HG02571 (cell line): ENCODE results near the gene PHACTR3.

ENCODE experiments used
- ATAC-seq: cut with Tn5 transposase; IDR thresholded peaks from one replicate; pipeline ENCODE4 v1.9.1; 2021; ENCODE audit warnings: mild to moderate bottlenecking, moderate library complexity; ENCODE audit not compliant: unreplicated experiment

The PHACTR3 gene

DNA sequence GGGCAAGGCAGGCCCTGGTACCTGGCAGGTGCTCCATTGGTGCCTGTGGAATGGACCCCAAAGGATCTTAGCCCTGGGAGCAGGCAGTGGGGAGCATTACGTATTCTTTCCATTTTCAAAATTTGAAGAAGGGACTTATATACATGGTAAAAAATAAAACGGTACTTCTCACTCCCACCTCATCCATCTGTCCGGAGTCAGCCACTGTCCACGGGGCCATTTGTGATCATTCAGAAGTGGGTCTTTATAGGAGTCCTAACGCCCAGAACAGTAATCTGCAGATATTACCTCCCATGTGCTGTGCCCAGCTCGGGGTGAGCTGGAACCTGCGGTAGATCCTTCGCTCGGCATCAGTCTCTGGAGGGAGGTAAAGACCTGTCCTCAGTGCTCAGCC, 218.7 kb downstream of the PHACTR3 start:
- no peak for ATAC-seq

DNA sequence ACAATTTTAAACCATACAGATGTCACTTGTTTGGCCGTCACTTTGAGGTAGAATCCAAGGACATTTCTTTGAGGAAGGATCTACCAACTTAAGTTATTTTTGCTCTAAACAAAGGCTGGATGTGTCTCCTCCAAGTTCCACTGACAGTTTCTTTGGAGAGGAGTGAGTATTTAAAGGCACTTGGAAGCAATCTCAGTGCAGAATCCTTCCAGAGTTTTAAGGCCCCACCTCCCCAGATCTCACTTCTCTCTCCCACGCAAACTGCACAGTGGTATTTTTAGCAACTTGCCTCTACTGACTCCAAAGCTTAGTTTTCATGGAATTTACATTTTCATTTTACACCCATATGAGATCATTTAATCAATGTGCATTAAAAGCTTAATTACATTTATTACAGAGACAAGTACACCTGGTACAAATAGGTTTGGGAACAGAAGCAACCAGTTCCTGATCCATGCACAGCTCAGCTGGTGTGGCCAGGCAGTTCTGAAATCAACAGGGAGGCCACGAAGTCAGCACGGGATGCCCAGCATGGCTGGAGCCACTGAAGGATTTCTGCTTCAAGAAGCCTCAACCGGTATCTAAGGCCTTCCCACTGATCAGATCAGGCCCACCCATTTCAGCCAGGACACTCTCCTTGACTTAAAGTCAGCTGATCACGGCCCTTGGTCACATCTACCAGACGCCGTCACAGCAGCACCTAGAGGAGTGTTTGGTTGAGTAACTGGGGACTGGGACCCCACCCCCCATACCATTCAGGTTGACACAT, 219.3 kb downstream of the PHACTR3 start:
- ATAC-seq: no peak

DNA sequence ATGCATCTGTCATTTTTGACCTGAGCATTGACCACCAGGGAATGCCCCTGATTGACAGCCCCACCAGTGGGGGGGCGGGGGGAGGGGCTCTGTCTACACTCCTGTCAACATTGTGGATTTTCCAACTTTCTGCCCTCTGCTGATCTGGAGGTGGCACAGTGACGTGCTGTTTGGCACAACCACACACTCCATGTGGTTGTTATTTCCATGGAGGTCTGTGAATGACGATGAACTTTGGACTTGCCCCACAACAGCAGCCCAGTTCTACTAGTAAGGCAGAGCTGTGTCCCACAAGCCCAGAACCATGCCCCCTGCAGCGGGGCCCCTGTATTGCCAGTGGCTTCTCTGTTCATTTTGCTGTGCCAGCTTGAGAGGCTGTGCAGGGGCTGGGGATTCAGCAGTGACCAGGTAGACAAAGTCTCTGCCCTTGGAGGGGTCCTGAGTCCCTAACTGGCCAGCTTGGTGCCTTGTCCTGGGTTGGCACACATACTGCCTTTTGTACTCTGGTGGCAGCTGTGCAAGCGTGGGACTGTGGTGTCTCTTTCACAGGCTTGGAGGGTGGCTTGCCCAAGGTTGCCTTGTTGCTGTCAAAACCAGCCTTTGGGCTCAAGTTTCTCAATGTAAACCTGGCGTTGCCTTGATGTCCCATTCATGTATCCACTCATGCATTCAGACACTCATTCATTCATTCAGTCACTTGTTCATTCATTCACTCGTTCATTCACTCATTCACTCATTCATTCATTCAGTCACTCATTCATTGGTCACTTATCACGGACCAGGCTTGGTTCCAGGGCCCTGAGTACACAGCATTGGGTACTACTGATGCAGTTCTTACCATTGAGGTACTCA, 220.6 kb downstream of the PHACTR3 start:
- no peak for ATAC-seq

DNA sequence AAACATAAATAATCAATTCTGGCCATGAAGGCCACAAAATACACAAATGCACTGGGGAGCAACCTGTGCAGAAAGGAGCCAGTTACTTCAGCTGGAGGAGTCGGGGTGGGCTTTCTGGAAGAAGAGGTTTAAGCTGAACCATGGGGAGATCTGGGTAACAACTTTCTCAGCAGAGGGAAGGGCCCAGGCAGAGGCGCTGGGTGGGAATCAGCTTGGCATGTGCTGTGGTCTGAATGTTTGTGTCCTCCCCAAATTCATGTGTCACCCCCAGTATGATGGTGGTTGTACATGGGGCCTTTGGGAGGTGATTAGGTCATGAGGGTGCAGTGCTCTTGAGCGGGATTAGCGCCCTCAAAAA, 221.2 kb downstream of the PHACTR3 start:
- ATAC-seq: no peak

DNA sequence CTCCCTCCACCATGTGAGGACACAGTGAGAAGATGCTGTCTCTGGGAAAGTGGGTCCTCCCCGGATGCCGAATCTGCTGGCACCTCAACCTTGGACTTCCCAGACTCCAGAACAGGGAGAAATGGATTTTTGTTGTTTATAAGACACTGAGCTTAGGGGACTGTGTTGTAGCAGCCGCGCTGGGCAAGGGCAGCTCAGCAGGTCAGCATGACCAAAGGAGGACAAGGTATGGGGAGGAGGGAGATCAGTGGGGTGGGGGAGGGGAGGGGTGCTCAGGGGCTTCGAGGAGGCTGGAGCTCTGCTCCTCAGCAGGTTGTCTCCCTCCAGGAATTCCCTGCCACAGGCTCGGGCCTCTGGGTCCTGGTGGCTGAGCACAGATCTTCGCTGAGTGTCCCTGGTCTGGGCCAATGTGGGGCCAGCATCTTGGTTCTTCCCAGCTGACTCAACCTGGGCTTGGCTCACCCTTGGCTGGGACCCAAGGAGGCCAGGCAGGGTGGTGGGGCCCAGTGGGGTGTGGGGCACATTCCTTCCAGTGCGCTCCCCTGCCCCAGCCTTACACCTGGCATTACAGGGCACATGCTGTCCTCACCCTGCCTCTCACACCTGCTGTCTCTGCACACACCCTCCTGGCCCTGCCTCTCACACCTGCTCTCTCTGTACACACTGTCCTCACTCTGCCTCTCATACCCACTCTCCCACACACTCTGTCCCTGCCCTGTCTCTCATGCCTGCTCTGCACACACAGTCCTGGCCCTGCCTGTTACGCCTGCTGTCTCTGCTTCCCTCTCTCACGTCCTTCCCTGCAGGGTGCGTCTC, 221.8 kb downstream of the PHACTR3 start:
- ATAC-seq: no peak

DNA sequence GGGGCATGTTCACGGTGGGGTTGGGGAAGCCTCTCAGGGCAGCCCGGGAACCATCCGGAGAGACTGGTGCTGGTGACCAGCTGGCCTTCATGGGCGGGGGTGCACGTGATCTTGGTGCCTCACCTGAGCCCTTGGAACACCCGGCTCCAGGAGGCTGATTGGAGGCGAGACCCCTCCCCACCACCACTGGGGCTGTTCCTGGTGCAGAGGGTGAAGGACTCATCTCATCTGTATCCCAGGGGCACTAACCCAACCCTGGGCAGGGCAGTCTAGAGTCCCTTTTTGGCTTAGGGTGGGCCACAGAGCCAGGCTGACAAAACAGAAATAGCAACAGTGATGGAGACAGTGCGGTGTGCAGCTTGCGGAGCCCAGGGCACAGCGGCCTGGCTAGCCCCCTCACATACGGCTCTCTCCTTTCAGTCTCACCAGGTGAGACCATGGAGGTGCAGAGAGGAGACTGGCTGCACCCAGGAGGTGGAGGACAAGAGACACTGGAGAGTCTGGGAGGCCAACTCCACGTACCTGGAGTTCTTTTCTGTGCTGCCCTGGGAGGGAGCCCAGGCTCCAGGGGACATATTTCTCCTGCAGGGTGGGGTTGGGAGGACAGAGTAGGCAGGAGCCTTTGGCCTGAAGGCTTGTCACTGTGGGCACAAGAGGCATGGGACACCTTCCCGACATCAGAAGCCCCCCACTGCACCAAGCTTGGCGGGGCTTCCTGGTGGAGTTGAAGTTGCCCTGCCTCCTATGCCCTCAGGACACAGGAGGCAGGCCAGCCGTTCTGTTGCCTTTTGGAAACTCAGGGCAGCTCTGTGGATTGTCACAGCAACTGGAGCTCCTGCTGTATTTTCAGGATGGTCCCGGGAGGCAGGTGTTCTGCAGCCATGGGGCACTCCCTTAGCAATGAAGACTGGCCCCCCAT, 223.1 kb downstream of the PHACTR3 start:
- ATAC-seq: no peak

DNA sequence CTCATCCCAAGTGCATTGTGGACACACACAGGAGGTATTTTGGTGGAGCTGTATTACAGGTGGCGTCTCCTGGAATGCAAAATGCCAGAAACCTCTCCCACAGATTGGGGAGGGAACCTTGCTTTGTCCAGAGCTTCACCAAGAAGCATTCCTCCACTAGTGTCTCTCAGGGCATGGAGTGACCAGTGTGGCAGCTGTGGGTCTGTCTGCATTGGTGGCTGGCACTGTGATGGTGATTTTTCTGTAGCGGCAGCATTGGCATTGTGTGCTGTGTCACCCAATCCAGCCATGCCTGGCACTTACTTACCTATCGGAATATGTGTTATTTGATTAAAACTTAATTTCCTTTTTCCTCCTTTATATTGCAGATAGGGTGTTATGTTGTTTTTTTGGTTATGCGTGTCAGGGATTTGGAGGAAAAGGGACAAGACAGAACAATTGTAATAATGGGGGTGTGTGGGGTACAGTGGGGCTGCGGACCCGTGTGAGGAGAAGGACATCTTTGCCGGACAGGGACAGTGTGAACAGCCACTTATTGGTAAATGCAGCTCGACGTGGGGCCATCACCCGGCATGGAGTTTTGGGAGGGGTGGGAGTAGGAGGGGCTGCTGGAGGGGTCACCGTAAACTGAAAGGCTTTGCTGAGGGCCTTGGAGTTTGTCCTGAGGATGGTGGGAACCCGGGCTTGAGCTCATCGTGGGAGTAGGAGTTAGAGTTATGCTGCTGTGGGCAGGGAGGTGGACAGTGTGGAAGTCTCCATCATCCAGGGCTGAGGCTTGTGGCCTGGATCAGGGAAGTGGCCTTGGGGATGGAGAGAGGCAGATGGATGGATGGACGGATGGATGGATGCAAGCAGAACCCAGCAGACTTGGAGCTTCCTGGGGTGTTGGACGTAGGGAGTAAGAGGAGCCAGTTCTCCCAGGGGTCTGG, 224.0 kb downstream of the PHACTR3 start:
- no peak for ATAC-seq

DNA sequence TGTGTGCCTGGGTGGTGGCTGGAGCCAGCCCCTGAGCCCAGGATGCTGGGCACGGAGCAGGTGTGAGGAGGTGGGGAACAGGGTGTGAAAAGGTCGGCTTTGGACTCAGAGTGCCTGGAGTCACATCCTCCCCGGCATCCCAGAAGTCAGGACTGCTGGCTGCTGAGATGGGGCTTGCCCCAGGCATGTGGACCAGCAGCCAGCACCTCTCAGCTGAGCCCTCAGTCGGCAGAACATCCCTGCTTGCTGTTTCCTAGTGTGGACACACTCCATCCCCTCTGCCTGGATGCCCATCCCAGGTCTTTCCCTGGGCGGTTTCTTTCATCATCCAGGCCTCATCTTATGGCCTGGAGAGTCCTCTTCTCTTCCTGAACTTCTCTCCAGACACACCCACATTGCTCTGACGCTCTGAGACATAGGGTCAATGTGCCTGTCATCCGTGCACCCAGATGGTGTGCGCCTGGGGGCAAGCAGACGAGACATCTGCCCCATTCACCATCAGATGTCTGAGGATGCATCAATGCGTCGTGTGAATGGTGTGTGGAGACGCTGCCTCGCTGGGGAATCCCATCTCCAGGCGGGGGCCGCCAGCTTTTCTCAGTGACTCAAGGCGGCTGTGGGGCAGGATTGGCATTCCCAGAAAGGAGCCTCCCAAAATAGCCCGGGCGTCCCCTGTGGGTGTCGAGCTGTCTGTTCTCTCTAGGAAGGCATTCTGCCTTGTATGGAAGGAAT, 224.9 kb downstream of the PHACTR3 start:
- ATAC-seq: no peak

DNA sequence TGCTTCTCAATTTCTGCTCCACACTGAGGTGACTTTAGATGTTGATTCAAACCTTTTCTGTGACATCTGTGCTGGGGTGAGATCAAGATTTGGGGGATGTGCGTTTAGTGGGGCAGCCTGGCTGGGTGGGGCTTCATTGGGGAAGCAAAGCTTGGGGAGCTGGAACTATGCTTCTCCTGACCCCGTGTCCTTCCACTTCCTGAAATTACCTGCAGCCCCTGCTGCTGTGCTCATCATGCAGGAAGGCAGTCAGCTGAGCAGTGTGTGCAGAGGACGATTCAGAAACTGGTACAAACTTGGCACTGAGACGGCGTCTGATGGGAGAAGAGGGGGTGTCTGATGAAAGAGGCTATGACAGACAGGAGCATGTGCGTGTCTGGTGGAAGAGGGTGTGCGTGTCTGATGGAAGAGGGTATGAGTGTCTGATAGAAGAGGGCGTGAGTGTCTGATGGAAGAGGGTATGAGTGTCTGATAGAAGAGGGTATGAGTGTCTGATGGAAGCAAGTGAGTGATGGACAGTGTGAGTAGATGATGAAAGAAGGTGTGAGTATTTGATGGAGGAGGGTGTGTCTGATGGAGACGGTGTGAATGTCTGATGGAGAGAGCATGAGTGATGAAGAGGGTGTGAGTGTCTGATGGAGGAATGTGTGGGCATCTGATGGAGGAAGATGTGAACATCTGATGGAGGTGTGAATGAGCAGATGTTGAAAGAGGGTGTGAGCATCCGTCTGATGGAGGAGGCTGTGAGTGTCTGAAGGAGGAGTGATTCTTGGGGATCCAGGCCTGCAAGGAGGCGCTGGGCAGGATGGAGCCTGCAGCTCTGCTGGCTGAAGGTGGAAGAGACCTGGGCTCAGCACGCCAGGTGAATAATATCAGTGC, 225.7 kb downstream of the PHACTR3 start:
- no peak for ATAC-seq

DNA sequence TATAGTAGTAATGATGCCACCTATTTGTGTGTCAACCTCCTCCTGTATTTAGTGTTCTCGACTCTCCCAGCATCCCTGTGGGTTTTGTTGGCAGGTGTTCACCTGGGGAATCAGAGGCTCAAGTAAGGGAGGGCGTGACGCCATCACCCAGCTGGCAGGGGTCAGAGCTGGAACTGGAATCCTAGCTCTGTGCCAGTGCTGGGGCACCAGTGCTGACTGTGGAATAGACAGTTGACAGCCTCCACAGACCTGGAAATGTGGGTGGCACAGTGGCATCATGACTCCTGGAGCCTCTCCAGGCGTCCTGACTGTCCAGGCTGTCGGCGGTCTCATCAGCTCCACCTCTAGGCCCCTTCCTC, 226.3 kb downstream of the PHACTR3 start:
- ATAC-seq: no peak

DNA sequence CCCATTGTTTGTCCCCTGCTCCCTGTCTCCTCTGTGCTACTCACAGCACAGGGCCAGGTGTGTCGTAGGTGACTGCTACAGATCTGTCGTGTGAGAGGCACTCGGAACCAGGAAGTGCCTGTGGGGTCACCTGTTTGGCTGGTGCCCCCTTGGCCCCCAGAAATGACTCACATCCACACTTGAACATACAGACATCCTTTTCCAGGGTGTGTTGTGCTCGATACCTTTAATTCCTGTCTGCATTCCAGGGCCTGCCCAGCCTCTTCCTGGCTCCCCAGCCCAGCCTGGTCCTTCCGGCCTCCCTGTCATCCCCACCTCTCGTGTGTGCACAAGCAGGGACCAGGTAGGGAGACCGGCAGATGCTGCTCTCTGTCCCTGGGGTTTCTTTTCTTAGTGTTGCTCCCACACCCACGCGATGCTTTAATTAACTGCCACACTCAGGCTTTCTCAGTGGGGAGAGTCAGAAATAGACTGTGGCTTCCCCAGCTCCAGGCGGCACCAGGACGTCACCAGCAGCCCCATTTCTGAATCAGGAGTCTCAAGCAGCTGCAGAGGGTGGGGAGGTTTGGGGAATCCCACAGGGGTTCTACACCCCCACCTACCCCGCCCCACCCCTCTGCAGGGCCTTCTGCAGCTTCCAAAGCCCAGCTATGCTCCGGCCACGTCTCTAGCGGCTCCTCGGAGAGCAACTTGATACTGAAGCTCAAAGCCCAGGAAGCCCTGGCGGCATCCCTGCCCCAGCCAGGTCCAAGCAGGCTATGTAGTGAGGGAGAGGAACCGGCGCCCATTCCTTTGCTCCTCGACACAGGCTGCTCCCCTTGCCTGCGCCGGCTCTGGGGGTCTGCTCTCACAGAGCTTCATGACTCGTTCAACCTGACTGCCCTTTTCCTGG, 226.9 kb downstream of the PHACTR3 start:
- no peak for ATAC-seq

DNA sequence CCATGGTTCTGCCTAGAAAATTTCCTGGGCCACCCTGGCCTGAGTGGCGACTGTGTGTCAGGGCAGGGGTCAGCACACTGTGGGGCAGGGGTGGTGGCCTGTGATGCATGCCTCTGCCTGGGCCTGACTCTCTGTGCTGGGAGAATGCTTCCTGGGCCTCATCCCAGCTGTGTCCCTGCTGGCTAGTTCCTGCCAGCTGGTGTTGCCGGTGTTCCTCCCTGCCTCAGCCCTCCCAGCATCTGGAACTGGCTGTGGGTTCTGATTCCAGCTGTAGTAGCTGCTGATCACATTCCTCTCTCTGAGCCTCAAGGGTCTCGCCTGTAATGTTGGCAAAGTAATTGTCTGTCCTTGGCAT, 227.6 kb downstream of the PHACTR3 start:
- no peak for ATAC-seq

DNA sequence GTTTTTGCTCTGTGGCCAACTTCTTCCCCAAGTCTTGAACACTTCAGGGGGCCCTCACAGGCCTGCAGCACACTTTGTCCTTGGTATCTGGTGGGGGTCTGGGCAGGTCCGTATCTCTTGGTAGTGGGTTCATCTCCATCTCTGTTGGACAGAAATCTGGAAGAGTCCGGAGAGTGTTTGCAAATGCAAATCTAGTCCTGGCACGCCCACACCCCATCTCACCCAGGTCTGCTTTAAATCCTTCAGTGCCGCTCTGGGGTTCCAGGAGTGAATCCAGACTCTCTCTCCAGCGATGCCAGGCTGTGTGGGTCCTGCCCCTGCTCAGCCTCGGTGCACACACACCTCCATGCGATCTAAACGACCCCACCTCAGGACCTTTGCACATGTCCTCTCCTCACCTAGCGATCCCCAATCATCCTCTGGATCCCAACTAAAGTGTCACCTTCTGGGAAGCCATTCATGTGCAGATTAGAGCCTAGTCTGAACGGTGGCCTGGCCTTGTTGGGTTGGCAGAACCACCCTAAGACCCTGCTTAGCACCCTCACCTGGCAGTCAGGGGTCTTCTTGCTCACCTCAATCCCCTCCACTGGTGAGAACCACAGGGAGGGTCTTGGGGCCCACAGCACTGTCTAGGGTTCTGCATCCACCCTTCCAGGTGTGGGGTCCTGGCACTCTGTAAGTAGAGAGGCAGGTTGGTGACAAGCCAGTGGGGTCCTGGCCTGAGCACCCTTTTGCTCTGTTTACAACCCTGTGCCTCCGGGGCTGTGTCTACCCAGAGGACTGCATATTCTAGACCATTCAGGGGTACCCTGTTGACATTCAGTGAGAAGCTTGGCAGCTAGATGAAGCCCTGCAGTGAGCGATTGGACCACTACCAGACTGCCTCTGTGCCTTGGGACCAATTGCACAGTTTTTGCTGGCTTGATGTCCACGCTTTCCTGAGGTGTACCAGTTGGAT, 228.3 kb downstream of the PHACTR3 start:
- no peak for ATAC-seq

DNA sequence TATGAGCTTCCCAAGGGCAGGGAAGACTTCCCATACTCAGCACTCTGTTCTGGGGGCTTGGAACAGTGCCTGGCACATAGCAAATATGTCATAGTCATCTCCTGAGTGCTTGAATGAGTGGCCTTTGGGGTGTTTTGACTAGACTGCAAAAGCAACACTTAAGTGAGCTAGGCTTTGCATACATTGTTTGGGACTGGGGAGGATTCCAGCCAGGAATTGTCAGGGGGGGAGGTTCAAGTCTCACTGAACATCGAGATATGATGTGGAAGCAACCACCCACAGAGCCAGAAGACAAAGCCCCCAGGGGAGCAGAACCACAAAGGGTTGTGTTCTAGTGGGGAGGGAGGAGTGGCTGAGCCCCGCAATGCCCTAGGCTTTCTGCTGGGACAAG, 230.7 kb downstream of the PHACTR3 start:
- no peak for ATAC-seq

DNA sequence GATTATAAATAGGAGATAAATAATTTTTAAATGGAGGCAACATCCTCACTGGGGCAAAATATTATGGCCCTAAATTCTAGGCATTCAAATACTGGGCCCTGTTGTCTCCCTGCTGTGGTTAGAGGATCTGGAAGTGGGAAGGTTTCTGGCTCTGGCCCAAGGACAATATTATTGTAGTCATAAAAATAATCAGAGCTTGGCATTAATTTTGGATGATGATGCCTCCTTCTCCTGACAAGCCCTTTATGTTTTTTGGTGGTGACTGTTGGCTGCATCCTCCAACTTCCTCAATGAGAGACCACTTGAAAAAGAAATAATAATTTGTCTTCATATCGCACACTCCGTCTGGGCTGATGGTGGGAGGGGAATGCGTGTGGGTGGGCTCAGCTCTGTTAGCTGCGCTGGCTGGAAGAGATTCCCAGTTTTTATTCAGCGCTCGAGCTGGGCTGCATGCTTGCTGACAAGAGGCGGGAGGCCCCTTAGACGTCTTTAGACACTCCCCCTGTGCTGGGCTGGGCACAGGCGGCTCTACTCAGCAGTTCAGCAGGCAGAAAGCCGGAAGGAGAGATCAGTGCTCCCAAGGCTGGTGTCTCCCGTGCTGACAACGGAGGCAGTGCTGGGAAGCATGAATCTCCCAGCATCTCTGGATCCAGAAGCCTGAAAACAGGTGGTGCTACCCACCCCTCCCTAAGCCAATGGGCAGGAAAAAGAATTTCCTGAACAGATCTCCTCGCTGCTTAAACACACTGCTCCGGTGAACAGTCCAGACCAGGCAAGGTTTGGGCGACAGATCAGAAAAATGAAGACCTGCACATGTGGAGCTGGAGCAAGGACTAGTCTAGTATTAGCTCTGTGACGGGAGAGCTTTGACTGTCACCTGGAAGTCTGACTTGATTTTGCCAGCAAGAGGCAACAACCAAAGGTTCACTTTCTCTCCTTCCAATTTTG, 231.4 kb downstream of the PHACTR3 start:
- no peak for ATAC-seq
